ENCODE data around the gene STXBP2.

STXBP2 gene

DNA sequence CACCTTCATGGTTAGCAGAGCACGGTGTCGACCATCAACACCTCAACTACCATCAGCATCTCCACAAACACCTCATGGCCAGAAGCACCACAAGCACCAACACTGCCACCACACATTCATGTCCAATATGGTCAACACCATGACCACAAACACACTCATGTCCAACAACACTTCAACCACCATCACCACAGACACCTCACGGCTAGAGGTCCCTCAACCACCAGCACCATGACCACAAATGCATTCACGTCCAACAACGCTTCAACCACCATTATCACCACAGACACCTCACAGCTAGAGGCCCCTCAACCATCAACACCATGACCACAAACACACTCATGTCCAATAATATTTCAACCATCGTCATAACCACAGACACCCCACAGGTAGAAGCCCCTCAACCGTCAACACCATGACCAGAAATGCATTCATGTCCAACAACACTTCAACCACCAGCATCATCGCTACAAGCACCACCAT, 53.9 kb downstream of the STXBP2 start:
- no peak overlapping the region for H3K4me3 ChIP-seq (ENCODE audit: insufficient read depth, low read depth, low read length, poor library complexity, severe bottlenecking)
- DNase-seq = no peak
- no peaks in the 10 kb centered on the region for H3K36me3 ChIP-seq (ENCODE audit: control insufficient read depth, insufficient read depth, low read length)
- H3K27ac ChIP-seq (ENCODE audit: insufficient read depth, low read length, poor library complexity, severe bottlenecking) = no peak overlapping the region
- no peaks in the 10 kb centered on the region for H3K4me1 ChIP-seq (ENCODE audit: control insufficient read depth, insufficient read depth, low read length, poor library complexity, severe bottlenecking)
- no peaks in the 10 kb centered on the region for H3K27me3 ChIP-seq (replicated peaks; ENCODE audit: control insufficient read depth, insufficient read depth, low read length, poor library complexity, severe bottlenecking)
- H3K9me3 ChIP-seq (ENCODE audit: control insufficient read depth, low read length) = no peaks in the 10 kb centered on the region

DNA sequence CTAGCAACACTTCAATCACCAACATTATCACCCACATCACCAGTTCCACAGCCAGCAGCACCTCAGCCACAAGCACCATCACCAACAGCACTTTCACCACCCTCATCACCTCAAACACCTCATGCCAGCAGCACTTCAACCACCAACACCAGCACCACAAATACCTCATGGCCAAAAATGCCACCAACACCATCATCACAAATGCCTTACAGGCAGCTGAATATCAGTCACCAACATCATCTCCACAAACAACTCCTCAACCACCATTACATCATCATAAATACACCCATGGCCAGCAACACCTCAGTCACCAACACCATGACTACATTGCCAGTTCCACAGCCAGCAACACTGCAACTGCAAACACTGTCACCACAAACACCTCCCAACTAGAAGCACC, 54.6 kb downstream of the STXBP2 start:
- Histone ChIP-seq H3K36me3 (ENCODE audit: control insufficient read depth, insufficient read depth, low read length) (no peaks in the 10 kb centered on the region), H3K4me3 (ENCODE audit: insufficient read depth, low read depth, low read length, poor library complexity, severe bottlenecking) (no peak overlapping the region), H3K27ac (ENCODE audit: insufficient read depth, low read length, poor library complexity, severe bottlenecking) (no peak overlapping the region), H3K4me1 (ENCODE audit: control insufficient read depth, insufficient read depth, low read length, poor library complexity, severe bottlenecking) (no peaks in the 10 kb centered on the region), H3K9me3 (ENCODE audit: control insufficient read depth, low read length) (no peaks in the 10 kb centered on the region), H3K27me3 (replicated peaks; ENCODE audit: control insufficient read depth, insufficient read depth, low read length, poor library complexity, severe bottlenecking) (no peaks in the 10 kb centered on the region)
- DNase-seq = no peak

- Histone ChIP-seq H3K36me3 (ENCODE audit: control insufficient read depth, insufficient read depth, low read length) (no peaks in the 10 kb centered on the region), H3K4me3 (ENCODE audit: insufficient read depth, low read depth, low read length, poor library complexity, severe bottlenecking) (no peak overlapping the region), H3K27me3 (replicated peaks; ENCODE audit: control insufficient read depth, insufficient read depth, low read length, poor library complexity, severe bottlenecking) (no peaks in the 10 kb centered on the region), H3K4me1 (ENCODE audit: control insufficient read depth, insufficient read depth, low read length, poor library complexity, severe bottlenecking) (no peaks in the 10 kb centered on the region), H3K9me3 (ENCODE audit: control insufficient read depth, low read length) (no peaks in the 10 kb centered on the region), H3K27ac (ENCODE audit: insufficient read depth, low read length, poor library complexity, severe bottlenecking) (no peak overlapping the region)
- DNase-seq = no peak
Observed at GRCh38 chr19:7692417-7693088, 55.6 kb downstream of the STXBP2 start.

DNA sequence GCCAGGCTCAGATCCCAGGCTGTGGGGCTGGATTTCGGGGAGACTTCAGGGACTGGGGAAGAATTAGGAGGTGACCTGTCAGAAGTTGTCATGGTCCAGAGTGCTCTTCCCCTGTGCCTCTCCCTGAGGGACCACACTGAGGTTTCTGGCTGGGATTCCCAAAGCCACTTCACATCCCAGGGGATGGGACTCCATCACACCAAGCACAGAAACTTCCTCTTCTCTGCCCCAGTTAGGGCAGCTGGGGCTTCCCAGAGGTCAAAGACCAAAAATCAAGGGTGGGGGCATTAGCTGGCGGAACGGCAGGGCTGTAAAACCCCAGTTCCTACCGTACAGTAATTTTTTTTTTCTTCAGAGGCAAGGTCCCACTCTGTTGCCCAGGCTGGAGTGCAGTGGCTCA, 57.6 kb downstream of the STXBP2 start:
- no peaks in the 10 kb centered on the region for H3K4me1 ChIP-seq (ENCODE audit: control insufficient read depth, insufficient read depth, low read length, poor library complexity, severe bottlenecking)
- H3K4me3 ChIP-seq (ENCODE audit: insufficient read depth, low read depth, low read length, poor library complexity, severe bottlenecking) = no peak overlapping the region
- no peaks in the 10 kb centered on the region for H3K36me3 ChIP-seq (ENCODE audit: control insufficient read depth, insufficient read depth, low read length)
- DNase-seq = no peak
- H3K9me3 ChIP-seq (ENCODE audit: control insufficient read depth, low read length) = no peaks in the 10 kb centered on the region
- no peak overlapping the region for H3K27ac ChIP-seq (ENCODE audit: insufficient read depth, low read length, poor library complexity, severe bottlenecking)
- H3K27me3 ChIP-seq (replicated peaks; ENCODE audit: control insufficient read depth, insufficient read depth, low read length, poor library complexity, severe bottlenecking) = no peaks in the 10 kb centered on the region
